Measurements from ENCODE around the gene HTR1D.
"Not testable (repeated sequence)": the region's sequence is repeated elsewhere in the genome, so short reads cannot be mapped to it uniquely, and the experiment has no call there.

The HTR1D gene

DNA sequence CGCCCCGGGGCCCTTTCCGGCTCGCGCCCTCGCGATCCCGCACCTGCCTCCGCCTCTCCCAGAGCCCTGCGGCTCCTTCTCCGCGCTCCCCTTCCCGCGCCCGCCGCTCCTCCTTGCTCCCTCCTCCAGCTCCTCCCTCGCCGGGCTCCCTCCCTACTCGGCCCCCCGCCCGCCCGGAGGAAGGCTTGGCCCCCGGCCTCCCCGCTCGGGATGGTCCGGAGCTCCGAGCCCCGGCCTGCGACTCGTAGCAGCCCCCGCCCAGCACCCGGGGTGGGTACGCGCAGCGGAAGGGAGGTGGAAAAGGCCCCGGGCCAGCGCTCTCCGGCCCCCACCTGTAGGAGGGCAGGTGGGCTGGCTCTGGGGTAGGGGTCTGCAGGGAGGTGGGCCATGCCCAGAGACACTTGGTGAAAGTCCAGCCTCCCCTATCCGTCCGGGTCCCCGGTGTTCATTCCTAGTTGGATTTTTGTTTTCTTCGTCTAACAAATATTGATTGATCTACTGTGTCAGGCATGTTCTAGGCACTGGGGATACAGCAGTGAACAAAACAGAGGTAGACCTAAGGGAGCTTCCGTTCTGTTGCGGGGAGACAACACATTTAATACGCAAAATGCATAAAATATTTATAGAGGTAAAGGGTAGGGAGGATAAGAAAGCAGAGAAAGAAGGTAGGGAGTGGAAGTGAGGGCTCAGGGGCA, at the start of gene HTR1D:
HTR1D (minus strand) TSS at position 82 of the 695 bp plus-strand sequence. CDS start 23,283 bp downstream, outside the sequence.
- no peak for FAIRE-seq

DNA sequence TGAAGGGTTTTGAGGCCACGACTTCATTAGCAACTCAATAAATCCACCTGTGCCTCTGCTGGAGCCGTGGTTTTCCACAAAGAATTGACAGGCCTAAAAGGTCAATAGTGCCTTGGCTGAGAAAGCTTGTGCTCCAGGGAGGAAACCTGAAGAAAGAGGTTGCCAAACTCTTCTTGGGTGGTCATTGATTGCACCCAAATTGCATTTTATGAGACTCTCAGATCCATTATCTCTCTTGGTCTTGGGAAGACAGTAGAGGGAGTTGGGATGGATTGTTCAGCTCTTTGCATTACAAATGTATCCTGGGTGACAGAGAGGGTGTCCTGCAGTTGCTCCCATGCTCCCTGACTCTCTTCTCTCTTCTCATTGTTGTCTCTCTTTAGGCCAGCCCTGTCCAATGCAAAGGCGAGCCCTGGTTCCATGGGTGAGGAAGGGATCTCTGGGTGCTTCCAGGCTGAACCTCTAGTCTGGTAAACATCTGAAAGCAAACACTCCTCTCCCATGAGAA, 46.1 kb upstream of the HTR1D start:
- no peak for FAIRE-seq

DNA sequence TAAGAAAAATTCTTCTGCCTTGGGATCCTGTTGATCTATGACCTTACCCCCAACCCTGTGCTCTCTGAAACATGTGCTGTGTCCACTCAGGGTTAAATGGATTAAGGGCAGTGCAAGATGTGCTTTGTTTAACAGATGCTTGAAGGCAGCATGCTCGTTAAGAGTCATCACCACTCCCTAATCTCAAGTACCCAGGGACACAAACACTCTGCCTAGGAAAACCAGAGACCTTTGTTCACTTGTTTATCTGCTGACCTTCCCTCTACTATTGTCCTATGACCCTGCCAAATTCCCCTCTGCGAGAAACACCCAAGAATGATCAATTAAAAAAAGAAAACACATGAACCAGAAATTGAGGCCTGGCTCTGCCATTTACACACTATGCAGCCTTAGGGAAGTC, 40.8 kb upstream of the HTR1D start:
- not testable (repeated sequence) for FAIRE-seq

DNA sequence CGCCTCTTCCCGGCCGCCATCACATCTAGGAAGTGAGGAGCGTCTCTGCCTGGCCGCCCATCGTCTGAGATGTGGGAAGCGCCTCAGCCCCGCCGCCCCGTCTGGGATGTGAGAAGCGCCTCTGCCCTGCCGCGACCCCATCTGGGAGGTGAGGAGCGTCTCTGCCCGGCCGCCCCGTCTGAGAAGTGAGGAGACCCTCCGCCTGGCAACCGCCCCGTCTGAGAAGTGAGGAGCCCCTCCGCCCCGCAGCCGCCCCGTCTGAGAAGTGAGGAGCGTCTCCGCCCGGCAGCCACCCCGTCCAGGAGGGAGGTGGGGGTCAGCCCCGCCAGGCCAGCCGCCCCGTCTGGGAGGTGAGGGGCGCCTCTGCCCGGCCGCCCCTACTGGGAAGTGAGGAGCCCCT, 40.1 kb upstream of the HTR1D start:
- not testable (repeated sequence) for FAIRE-seq

DNA sequence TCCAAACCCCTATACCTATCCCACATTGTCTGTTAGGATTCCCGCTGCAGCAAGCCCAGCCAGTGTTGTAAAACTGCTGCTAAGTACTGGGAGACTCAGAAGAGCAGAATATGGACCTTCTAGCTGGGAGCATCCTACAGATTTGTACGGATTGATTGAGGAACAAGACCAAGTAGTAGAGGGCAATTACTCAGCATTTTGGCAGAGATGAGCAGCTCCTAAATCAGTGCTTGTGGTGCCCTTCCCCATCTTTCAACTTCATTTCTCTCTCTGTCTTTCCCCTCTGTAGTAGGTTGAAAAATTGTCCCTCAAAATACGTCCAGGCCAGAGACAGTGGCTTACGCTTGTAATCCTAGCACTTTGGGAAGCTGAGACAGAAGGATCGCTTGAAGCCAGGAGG, 37.3 kb upstream of the HTR1D start:
- FAIRE-seq = no peak

GRCh38 chr1:23251812-23252211, 34.5 kb upstream of the HTR1D start:
- no peak for FAIRE-seq

DNA sequence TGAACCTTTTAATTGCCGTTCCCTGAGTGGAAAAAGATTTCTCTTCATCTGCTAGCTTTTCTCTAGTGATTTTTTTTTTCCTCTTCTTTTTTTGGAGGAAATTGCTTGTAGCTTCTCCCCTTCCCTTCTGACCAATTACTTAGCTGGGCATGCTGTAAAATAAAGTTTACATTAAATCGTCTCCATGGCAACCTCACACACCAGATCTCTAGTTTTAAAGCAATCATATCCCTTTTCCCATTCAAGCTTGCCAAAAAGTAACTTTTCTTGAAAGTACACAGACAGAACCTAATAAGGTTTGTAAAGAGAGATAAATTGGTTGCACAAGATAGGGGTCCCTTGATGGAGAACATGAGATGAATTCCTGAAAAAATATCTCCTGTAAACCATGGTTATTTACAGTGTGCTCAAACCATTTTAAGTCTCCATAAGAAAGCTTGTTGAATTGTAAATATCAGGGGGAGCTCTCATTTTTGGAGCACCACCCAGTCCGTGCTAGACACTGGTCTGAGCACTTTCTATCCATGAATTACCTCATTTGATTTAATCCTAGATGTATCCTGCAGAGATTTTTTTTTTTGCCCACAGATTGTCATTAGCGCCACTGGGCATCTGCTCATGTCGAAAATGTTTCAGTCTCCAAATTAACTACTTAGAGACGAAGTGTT, 32.6 kb upstream of the HTR1D start:
- FAIRE-seq = no peak

DNA sequence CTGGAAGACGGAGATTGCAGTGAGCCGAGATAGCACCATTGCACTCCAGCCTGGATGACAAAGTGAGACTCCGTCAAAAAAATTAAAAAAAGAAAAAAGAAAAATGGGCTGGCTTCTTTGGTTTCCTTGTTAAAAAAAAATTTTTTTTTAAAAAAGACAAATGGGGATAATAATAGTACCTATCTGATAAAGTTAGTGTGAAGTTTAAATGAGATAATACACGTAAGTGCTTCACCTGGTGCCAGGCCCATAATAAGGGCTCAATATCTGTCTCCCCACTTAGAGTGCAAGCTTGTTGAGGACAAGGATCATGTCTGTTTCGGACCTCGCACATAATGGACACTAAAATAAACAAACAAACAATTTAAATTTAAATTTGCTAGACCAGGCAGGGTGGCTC, 30.0 kb upstream of the HTR1D start:
- FAIRE-seq = no peak

DNA sequence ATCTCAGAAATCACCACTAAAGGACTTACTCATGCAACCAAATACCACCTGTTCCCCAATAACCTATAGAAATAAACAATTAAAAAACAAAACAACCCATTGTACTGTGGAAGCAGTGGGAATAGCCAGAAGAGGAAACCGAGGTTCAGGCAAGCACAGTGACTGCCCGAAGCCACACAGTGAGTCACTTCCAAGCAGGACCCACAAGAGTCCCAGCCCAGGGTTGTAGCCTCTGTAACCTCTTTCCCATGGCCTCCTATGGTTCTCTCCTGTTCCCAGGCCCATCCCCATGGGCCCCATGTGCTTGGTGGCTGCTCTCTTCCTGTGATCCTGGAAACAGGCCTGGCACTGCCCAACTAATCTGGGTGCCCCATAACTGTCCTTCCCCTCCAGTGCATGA, 29.0 kb upstream of the HTR1D start:
- FAIRE-seq = no peak

DNA sequence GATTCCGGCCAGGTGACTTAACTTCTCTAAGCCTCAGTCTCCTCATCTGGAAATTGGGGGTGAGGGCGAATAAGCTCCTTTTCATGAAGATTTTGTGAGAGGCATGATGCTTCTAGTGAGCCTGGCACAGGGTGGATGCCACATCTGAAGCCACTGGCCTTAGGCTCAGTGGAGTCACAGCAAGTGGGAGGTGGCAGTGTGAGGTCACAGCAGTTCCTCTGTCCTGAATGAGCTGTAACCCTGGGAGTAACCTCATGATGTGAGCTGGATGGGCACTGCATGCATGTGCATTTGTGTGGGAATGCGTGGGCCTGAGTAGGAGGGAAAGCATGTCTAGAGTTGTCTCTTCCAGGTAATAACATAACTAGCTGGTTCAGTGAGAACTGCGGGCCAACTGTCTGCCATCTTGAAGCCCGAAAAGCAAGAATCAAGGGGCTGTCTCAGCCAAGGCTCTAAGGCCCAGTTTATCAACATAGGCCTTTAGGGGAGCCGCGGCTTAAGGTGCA, 27.0 kb upstream of the HTR1D start:
- no peak for FAIRE-seq

DNA sequence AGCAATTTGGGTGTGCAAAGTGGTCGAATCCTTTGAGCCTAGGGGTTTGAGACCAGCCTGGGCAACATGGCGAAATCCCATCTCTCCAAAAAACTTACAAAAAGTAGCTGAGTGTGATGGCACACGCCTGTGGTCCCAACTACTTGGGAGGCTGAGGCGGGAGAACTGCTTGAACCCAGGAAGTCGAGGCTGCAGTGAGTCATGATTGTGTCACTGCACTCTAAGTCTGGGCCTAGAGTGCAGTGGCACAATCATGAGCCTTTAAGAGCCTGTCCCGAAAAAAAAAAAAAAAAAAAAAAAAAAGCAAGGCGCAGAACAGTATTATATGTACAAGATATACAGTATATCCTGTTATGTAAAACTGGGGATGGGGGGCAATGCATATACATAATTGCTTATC, 25.1 kb upstream of the HTR1D start:
- no peak for FAIRE-seq

- no peak for FAIRE-seq
Measured at GRCh38 chr1:23239638-23240295, 22.5 kb upstream of the HTR1D start.

GRCh38 chr1:23238565-23238964, 21.3 kb upstream of the HTR1D start:
- no peak for FAIRE-seq

DNA sequence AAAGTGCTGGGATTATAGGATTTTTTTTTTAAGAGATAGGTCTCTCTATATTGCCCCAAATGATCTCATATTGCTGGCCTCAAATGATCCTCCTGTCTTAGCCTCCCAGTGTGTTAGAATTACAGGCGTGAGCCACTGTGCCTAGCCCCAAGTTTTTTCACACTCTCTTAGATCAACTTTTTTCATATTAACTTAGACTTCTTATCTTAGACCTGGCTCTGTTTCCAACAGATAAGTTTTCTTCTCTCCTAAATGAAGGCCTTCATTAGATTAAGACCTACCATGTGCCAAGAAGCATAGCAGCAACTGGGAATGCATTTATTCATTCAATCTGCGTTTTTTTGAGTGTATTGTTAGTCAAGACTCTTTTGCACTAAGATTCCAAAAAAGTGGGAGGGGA, 20.2 kb upstream of the HTR1D start:
- no peak for FAIRE-seq

DNA sequence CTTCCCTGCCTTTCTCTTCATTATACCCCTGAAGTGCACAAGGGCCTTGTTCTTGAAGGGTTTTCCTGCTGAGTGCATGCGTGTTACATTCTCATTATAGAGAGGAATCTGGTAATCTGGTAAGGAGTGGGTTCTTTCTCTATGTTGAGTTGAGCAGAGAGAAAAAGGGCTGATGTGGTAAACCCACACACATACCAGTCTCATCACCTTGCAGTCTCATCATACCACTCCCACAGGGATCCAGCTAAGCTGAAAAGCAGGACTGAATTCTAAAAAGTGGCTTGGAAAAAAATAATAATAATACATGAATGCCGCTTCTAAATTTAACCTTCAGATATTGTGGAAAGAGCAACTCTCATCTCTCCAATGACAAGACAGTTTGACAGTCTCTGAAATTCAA, 10.5 kb upstream of the HTR1D start:
- no peak for FAIRE-seq

DNA sequence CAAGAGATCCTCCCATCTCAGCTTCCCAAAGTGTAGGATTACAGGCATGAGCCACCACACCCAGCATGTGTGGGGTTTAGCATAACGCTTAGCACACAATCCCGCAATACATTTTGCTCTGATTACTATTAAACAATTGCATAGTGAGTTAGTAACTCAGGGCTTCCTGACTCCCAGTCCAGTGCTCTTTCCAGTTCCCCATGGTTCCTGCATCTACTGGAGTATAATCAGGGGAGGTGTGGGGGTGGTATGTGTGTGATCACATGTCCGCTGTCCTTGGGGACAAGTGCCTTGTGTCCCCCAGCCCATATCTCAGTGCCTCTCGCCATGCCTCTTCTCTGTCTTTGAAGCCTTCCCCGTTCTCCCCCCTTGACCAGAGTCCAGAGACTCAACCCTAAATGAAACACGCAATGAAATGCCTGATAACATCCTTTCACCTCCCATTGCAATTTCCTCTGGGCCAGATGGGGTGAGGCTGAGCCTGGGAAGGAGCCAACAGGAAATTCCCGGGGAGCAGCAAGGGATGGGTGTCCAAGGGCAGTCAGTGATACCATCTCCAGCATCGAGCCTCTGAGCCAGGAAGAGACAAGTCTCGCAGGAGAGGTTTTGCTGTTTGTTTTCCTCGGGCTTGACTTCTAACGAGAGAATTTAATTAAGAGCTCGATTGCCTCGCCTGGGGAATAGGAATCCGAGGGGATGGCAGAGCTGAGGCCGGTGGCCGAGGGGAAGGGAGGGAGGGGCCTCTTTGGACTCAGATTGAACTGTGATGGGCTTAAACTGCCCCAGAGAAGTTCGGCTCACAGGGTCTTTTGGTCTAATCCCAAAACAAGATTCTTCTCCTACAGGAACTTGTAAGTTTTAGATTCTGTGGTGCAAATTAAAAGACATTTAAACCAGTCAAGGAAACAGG, 7.7 kb upstream of the HTR1D start:
- no peak for FAIRE-seq

GRCh38 chr1:23223963-23224362, 6.7 kb upstream of the HTR1D start:
- not testable (repeated sequence) for FAIRE-seq

GRCh38 chr1:23223490-23223951, 6.2 kb upstream of the HTR1D start:
- FAIRE-seq = not testable (repeated sequence)

DNA sequence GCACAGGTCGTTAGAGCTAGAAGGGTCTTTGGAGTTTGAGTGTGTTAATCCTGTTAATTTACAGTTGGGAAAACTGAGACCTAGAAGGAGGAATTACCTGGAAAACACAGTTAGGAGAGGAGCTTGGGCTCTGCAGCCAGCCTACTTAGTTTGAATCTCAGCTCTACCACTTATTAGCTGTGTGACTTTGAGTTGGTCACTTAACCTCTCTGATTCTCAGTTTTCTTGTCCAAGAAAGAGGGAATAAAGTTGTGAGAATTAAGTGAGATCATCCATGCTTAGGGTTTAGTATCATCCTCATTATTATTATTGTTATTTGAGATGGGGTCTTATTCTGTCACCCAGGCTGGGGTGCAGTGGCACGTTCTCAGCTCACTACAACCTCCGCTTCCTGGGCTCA, 5.4 kb upstream of the HTR1D start:
- FAIRE-seq = no peak

DNA sequence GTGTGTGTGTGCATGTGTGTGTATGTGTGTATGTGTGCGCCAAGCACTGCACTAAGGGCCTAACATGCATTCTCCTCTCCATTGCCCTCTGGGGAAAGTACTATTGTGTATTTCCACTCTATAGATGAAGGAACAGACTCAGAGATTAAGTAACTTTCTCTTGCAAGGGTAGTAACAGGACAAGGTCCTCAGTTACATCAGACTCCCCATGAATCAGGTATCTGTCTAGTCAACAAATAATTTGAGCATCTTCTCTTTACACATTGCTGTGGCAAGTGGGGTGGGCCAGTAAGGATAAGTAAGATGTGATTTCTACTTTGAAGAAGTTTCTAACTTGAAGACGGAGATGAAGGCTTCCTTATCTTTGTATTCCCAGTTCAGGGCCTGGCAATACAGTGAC, 5.0 kb upstream of the HTR1D start:
- FAIRE-seq = no peak

- no peak for FAIRE-seq
Measured at GRCh38 chr1:23221107-23221506, 3.8 kb upstream of the HTR1D start.

DNA sequence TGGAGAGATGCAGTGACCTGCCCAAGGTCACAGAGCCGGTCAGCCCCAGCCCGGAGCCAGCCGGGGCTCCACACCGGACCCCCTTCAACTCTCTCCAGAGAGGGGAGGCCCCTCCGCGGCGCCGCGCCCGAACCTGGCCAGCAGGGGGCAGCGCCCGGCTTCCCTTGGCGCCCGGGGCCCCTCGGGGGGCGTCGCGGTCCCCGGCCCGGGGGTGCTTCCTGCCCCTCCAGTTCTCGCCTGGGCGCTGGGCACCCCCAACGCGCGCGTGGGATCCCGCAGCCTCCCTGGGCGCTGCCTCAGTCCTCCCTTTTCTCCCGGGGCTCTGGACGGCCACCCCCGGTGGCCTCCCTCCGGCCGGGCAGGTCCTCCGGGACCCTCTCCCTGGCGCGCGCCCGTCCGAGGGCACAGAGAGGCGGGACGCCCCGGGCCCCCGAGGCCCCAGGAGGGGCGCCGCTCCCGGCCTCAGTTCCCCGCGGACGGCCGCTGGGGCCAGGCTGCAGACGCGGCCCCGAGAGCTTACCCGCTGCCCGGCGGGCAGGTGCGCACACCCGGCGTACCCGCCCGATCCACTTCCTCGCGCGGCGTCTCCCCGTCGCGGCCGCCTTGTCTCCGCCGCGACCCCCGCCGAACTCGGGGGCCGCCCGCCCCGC, 406 bp downstream of the HTR1D start:
- FAIRE-seq = no peak

Measured in colon (tissue), 2 donors.